Endothelial cell (in vitro differentiated cells): Measurements from ENCODE around the gene TPSG1. TPM values are rescaled to one million over a fixed set of nuclear protein-coding genes. Genes with fewer than 3 reads are reported as not detected.
"Not testable (repeated sequence)": the region's sequence is repeated elsewhere in the genome, so short reads cannot be mapped to it uniquely, and the experiment has no call there.

Source experiments
- DNase-seq: peaks from one replicate; pipeline ENCODE4 v3.0.0; 2021; ENCODE audit warnings: low spot score
- H3K27ac Mint-ChIP-seq: one replicate; pipeline ENCODE4 v1.8.0; 2021; ENCODE audit warnings: mixed read lengths, inconsistent platforms; ENCODE audit not compliant: unreplicated experiment
- H3K27me3 Mint-ChIP-seq: one replicate; pipeline ENCODE4 v1.8.0; 2021; ENCODE audit warnings: mild to moderate bottlenecking, moderate library complexity, mixed read lengths, inconsistent platforms; ENCODE audit not compliant: unreplicated experiment
- H3K36me3 Mint-ChIP-seq: one replicate; pipeline ENCODE4 v1.8.0; 2021; ENCODE audit warnings: mild to moderate bottlenecking, low read depth, mixed read lengths, inconsistent platforms; ENCODE audit not compliant: unreplicated experiment
- H3K4me1 Mint-ChIP-seq: one replicate; pipeline ENCODE4 v1.8.0; 2021; ENCODE audit warnings: mild to moderate bottlenecking, mixed read lengths, inconsistent platforms; ENCODE audit not compliant: unreplicated experiment
- H3K4me3 Mint-ChIP-seq: one replicate; pipeline ENCODE4 v1.8.0; 2021; ENCODE audit warnings: mild to moderate bottlenecking, mixed read lengths, inconsistent platforms; ENCODE audit not compliant: unreplicated experiment
- H3K9me3 Mint-ChIP-seq: one replicate; pipeline ENCODE4 v1.8.0; 2021; ENCODE audit warnings: mixed read lengths, inconsistent platforms; ENCODE audit not compliant: unreplicated experiment
- CTCF ChIP-seq: fragments of 200-600 bp; sonication (generic); IDR thresholded peaks from one replicate; pipeline ENCODE4 v1.5.0; 2021; ENCODE audit warnings: antibody characterized with exemption; ENCODE audit not compliant: unreplicated experiment
- total RNA-seq: library from RNA; stranded (reverse); fragmentation: NEBNext Ultra II Directional; extraction: Animal tissue kit (Norgen Biotek cat#: 25700); gene quantifications from one replicate; pipeline ENCODE4 v1.2.1, GENCODE V29; 2021; ENCODE audit not compliant: unreplicated experiment

Gene TPSG1
- total RNA-seq, 1 donor from 2014 or later: not detected

GRCh38 chr16:1202274-1202673 is 22.8 kb downstream of the TPSG1 start:
- Mint-ChIP-seq H3K4me3 (no peak overlapping the region), H3K4me1 (no peaks in the 10 kb centered on the region), H3K9me3 (no peaks in the 10 kb centered on the region), H3K36me3 (peaks cover 3% of the 10 kb centered on the region), H3K27me3 (peaks cover 4% of the 10 kb centered on the region), H3K27ac (no peak overlapping the region)
- no peak for DNase-seq
- no peak for TF ChIP-seq CTCF

DNA sequence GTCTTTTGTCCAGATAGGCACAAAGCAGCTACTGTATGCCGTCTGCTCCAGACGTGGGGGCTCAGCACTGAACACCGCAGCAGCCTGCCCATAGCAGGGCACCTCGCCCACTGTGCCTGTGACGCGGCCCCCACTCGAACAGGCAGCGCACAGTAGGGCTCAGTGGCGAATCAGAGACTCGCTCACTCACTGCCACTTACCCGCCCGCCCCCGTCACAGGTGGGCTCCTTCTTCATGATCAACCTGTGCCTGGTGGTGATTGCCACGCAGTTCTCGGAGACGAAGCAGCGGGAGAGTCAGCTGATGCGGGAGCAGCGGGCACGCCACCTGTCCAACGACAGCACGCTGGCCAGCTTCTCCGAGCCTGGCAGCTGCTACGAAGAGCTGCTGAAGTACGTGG is 23.6 kb downstream of the TPSG1 start:
- Mint-ChIP-seq H3K36me3 (peaks cover 3% of the 10 kb centered on the region), H3K4me1 (no peaks in the 10 kb centered on the region), H3K9me3 (no peaks in the 10 kb centered on the region), H3K27me3 (peaks cover 4% of the 10 kb centered on the region), H3K4me3 (no peak overlapping the region), H3K27ac (no peak overlapping the region)
- DNase-seq: no peak
- TF ChIP-seq CTCF: no peak

DNA sequence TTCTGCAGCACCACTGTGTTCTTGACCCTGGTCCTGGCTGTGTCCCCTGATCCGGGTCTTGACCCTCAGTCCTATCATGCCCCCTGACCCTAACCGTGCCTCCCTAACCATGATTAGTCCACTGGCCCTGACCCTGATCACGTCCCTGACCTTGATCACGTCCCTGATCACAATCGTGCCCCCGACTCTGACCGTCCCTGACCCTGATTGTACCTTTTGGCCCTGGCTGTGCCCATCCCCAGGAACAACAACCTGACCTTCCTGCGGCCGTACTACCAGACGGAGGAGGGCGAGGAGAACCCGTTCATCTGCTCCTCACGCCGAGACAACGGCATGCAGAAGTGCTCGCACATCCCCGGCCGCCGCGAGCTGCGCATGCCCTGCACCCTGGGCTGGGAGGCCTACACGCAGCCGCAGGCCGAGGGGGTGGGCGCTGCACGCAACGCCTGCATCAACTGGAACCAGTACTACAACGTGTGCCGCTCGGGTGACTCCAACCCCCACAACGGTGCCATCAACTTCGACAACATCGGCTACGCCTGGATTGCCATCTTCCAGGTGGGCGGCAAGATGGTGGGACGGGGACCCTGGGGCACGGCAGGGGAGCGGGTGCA is 24.9 kb downstream of the TPSG1 start:
- Mint-ChIP-seq H3K27me3 (peaks cover 4% of the 10 kb centered on the region), H3K4me3 (no peak overlapping the region), H3K4me1 (no peaks in the 10 kb centered on the region), H3K9me3 (no peaks in the 10 kb centered on the region), H3K36me3 (peaks cover 3% of the 10 kb centered on the region), H3K27ac (no peak overlapping the region)
- no peak for DNase-seq
- no peak for TF ChIP-seq CTCF

DNA sequence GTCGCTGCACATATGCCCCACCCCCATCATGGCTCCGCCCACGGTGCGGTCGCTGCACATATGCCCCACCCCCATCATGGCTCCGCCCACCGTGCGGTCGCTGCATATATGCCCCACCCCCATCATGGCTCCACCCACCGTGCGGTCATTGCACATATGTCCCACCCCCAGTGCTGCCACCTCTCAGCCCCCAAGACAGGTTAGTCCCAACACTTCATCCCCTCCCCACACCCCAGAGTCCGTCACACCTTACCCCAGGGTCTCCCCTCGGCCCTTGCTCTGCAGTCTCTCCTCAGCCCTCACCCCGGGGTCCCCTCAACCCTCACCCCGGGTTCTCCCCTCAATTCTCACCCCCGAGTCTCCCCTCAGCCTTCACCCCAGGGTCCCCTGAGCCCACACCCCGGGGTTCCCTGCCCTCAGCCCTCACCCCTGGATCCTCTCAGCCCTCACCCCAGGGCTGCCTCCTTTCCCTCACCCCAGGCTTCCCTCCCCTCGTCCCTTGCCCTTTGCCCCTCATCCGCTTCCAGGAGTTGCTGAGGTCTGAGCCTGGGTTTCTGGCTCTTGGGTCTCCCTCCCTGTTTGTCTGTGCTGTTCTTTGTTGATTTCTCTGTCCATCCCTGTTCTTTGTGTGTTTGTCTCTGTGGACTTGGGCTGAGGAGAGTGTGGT is 25.6 kb downstream of the TPSG1 start:
- Mint-ChIP-seq H3K9me3 (no peaks in the 10 kb centered on the region), H3K4me1 (no peaks in the 10 kb centered on the region), H3K27ac (no peak overlapping the region), H3K27me3 (peaks cover 4% of the 10 kb centered on the region), H3K36me3 (peaks cover 3% of the 10 kb centered on the region), H3K4me3 (no peak overlapping the region)
- no peak for TF ChIP-seq CTCF
- no peak for DNase-seq

DNA sequence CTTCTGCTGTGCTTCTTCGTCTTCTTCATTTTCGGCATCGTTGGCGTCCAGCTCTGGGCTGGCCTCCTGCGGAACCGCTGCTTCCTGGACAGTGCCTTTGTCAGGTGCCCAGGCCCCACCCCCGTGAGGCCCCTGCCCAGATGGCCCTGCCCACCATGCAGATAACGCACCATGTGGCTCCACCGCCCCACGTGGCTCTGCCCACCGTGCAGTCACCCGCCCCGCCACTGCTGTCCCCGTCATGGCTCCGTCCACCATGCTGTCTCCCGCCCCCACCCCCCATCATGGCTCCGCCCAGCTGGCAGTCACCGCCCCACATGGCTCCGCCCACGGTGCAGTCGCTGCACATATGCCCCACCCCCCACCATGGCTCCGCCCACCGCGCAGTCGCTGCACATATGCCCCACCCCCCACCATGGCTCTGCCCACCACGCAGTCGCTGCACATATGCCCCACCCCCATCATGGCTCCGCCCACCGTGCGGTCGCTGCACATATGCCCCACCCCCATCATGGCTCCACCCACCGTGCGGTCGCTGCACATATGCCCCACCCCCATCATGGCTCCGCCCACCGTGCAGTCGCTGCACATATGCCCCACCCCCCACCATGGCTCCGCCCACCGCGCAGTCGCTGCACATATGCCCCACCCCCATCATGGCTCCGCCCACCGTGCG is 26.3 kb downstream of the TPSG1 start:
- H3K27ac Mint-ChIP-seq, DNase-seq, H3K27me3 Mint-ChIP-seq, H3K4me1 Mint-ChIP-seq, H3K36me3 Mint-ChIP-seq, H3K9me3 Mint-ChIP-seq, H3K4me3 Mint-ChIP-seq: not testable (repeated sequence)
